ENCODE results near the gene NCBP3. TPM values are rescaled to one million over a fixed set of nuclear protein-coding genes. Genes with fewer than 3 reads are reported as not detected.

NCBP3 gene
- total and polyA plus RNA-seq, 12 donors, result 11.0 to 36.6 (median 23.0) TPM

DNA sequence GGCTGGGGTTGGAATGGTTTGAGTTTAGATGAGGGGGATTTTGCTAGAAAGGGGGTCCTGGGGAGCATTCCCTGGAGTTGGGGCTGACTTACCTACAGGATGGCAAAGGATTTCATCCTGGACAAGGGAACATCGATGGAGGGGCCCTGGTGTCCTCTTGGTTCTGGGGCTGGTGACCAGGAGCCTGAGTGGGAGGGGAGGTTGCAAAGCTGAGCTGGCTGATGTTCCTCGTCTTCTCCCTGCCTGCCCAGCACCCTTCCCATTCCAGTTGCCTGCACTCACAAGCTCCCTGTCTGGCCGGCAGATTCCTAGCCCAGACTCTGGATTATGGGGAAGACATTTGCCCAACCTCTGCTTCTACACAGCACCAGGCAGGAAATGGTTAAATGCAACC lies 82.3 kb downstream of the NCBP3 start:
- Histone ChIP-seq H3K9me3 (replicated peaks in 1 of 3) (no peaks in the 10 kb centered on the region), H3K27me3 (no peaks in the 10 kb centered on the region), H3K4me1 (replicated peaks in 1 of 2) (no peaks in the 10 kb centered on the region), H3K27ac (no peak overlapping the region), H3K4me3 (no peak overlapping the region), H3K36me3 (replicated peaks in 1 of 2) (no peaks in the 10 kb centered on the region)
- TF ChIP-seq, protein P1, sequence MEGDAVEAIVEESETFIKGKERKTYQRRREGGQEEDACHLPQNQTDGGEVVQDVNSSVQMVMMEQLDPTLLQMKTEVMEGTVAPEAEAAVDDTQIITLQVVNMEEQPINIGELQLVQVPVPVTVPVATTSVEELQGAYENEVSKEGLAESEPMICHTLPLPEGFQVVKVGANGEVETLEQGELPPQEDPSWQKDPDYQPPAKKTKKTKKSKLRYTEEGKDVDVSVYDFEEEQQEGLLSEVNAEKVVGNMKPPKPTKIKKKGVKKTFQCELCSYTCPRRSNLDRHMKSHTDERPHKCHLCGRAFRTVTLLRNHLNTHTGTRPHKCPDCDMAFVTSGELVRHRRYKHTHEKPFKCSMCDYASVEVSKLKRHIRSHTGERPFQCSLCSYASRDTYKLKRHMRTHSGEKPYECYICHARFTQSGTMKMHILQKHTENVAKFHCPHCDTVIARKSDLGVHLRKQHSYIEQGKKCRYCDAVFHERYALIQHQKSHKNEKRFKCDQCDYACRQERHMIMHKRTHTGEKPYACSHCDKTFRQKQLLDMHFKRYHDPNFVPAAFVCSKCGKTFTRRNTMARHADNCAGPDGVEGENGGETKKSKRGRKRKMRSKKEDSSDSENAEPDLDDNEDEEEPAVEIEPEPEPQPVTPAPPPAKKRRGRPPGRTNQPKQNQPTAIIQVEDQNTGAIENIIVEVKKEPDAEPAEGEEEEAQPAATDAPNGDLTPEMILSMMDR (IDR thresholded peaks at IDR 0.05), result no peak
- no peak for TF ChIP-seq POLR2A (IDR thresholded peaks at IDR 0.05)
- WGBS, 4 donors, result 72 to 76% (median 74%) methylated on average over 2 to 3 of the region's 3 CpGs
- DNase-seq, result peak in 1 of 7 donors; percentile 3
- intact Hi-C loops (cut with DNase I), result no loop called here

DNA sequence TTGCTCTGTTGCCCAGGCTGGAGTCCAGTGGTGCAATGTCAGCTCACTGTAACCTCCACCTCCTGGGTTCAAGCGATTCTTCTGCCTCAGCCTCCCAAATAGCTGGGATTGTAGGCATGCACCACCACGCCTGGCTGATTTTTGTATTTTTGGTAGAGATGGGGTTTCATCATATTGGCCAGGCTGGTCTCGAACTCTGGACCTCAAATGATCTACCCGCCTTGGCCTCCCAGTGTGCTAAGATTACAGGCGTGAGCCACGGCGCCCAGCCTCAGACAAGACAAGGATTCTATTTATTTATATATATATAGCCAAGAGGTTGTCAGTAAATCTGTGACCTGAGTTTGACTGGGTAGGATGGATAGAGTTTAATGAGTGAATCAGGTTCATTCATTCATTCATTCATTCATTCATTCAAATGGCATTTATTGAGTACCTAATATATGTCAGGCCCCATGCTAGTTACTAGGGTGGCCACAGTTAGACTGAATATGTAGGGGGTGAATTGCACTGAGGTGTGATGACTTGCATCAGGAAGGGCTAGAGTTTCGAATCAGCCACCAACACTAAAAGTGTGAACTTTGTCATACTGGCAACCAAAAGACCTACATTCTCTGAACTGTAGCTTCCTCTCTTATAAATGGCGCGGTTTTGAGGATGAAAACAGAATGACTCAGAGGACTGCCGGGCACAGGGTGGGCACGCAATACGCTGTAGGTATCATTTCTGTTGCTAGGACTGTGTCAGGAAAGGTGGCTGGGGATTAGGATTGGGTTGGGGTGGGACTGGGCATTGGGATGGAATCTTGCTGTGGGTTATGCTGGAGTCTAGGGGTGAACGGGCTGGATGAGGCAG lies 82.9 kb downstream of the NCBP3 start:
- Histone ChIP-seq H3K4me3 (no peak overlapping the region), H3K27ac (no peak overlapping the region), H3K9me3 (replicated peaks in 1 of 3) (no peaks in the 10 kb centered on the region), H3K27me3 (no peaks in the 10 kb centered on the region), H3K4me1 (replicated peaks in 1 of 2) (no peaks in the 10 kb centered on the region), H3K36me3 (replicated peaks in 1 of 2) (no peaks in the 10 kb centered on the region)
- WGBS, 4 donors, result 82 to 88% (median 85%) methylated on average over 12 to 14 of the region's 14 CpGs
- DNase-seq, result peak in 1 of 7 donors; percentile 11
- intact Hi-C loops (cut with DNase I), result no loop called here
- no peak for TF ChIP-seq POLR2A (IDR thresholded peaks at IDR 0.05)
- TF ChIP-seq, protein P1 (IDR thresholded peaks at IDR 0.05), result no peak

DNA sequence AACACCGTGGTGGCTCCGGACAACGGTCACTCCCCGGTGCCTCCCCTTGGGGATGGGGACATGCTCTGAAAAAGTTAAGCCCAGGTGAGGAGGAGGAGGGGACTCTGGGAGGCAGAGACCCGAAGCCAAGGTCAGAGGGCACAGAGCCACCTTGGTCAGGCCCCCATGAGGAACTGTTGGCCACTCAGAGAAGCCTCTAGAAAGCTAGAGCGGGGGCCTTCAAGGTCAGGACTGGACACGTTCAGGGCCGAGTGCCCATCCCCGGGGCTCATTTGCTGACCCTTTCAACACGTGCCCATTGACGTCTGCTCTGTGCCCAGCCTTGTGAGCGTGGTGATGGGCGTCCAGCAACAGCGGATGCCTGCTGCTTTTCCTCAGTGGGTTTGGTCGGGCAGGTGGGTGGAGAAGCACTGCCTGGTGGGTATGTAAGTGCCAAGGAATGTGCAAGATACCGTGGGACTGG lies 84.1 kb downstream of the NCBP3 start:
- Histone ChIP-seq H3K27ac (no peak overlapping the region), H3K9me3 (replicated peaks in 1 of 3) (no peaks in the 10 kb centered on the region), H3K4me1 (replicated peaks in 1 of 2) (no peaks in the 10 kb centered on the region), H3K36me3 (replicated peaks in 1 of 2) (no peaks in the 10 kb centered on the region), H3K4me3 (no peak overlapping the region), H3K27me3 (no peaks in the 10 kb centered on the region)
- 77 to 87% (median 80%) methylated on average over 8 to 16 of the region's 16 CpGs for WGBS, 4 donors
- DNase-seq, result peak in 1 of 7 donors; percentile 0
- intact Hi-C loops (cut with DNase I), result no loop called here
- no peak for TF ChIP-seq POLR2A (IDR thresholded peaks at IDR 0.05)
- TF ChIP-seq, protein P1 (IDR thresholded peaks at IDR 0.05), result no peak

DNA sequence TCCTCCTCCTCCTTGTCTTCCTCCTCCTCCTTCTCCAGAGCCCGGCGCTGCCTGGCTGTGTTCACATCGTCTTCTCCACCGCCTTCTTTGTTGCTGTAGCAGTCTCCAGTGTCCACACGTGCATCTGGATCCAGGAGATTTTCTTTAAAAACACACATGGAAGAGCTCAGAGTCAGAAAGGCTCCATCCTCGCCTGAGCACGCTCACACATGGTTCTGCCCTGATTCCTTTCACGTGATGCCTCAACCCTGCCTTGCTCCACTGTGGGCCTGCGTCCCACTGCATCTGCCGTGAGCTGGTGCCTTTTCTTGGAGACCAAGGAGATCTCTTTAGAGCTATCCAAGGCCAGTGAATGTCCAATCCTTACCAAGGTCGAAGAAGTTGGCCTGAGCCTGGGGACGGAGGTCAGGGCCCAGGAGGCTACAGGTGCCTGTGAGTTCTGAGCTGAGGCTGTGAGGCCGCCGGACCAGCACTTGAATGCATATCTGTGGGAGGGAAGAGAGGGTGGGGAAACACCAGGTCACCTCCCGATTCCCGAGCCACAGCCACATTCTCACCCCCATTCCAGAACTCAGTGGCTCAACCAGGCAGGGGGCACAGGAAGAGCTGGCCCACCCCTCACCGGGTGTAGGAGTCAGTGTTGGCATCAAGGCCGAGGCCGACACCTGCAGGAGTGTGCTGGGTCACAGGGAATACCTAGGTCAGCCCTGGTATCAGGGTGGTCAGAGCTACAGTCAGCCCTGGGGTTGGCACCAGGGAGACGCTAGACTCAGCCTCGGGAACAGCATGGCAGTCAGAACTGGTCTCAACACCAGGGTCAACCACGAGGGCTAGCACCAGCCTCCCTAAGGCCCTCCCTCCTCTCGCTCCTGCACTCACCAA lies 84.8 kb downstream of the NCBP3 start:
- intact Hi-C loops (cut with DNase I), result no loop called here
- Histone ChIP-seq H3K4me1 (replicated peaks in 1 of 2) (no peaks in the 10 kb centered on the region), H3K36me3 (replicated peaks in 1 of 2) (no peaks in the 10 kb centered on the region), H3K27me3 (no peaks in the 10 kb centered on the region), H3K4me3 (no peak overlapping the region), H3K9me3 (replicated peaks in 1 of 3) (no peaks in the 10 kb centered on the region), H3K27ac (no peak overlapping the region)
- WGBS, 4 donors, result 85 to 87% (median 86%) methylated on average over 12 to 23 of the region's 23 CpGs
- DNase-seq, result peak in 1 of 7 donors; percentile 11
- TF ChIP-seq, protein P1 (IDR thresholded peaks at IDR 0.05), result no peak
- TF ChIP-seq POLR2A (IDR thresholded peaks at IDR 0.05), result no peak
